ENCODE data around the gene KCTD4.

Gene KCTD4

GRCh38 chr13:45174478-45174877 is 26.4 kb downstream of the KCTD4 start:
- no peak for DNase-seq

GRCh38 chr13:45168555-45168930 is 32.3 kb downstream of the KCTD4 start:
- DNase-seq: no peak

- peak; percentile 27 for DNase-seq
These were observed 33.0 kb downstream of the KCTD4 start for GRCh38 chr13:45167611-45168554.

GRCh38 chr13:45166858-45167257 is 34.0 kb downstream of the KCTD4 start:
- no peak for DNase-seq

- DNase-seq: no peak
These were observed 38.0 kb downstream of the KCTD4 start for GRCh38 chr13:45162821-45163220.

GRCh38 chr13:45162194-45162593 is 38.7 kb downstream of the KCTD4 start:
- no peak for DNase-seq

- no peak for DNase-seq
These were observed 44.1 kb downstream of the KCTD4 start for GRCh38 chr13:45156565-45157361.

- DNase-seq: no peak
These were observed 50.9 kb downstream of the KCTD4 start for GRCh38 chr13:45149964-45150363.

GRCh38 chr13:45143346-45143751 is 57.5 kb downstream of the KCTD4 start:
- DNase-seq: no peak
